22Rv1 (cell line): Measurements from ENCODE around the gene E2F2.

ENCODE experiments used
- H3K27ac ChIP-seq: fragments of 450-650 bp; 2 replicates; pipeline ENCODE4 v1.5.1; 2017
- CTCF ChIP-seq: fragments of 450-650 bp; IDR thresholded peaks from 2 replicates; pipeline ENCODE4 v1.5.1; 2017; ENCODE audit warnings: mild to moderate bottlenecking
- ZFX ChIP-seq: fragments of 450-650 bp; IDR thresholded peaks from 2 replicates; pipeline ENCODE4 v1.6.1; 2017; ENCODE audit warnings: antibody characterized with exemption, borderline replicate concordance

The E2F2 gene

GRCh38 chr1:23475641-23476040, 55.4 kb downstream of the E2F2 start:
- peak overlapping the region; percentile 46 for H3K27ac ChIP-seq
- TF ChIP-seq CTCF: no peak
- no peak for TF ChIP-seq ZFX

GRCh38 chr1:23475134-23475628, 55.9 kb downstream of the E2F2 start:
- H3K27ac ChIP-seq: peak overlapping the region; percentile 46

GRCh38 chr1:23473037-23473800, 57.8 kb downstream of the E2F2 start:
- H3K27ac ChIP-seq: no peak overlapping the region

More at GRCh38 chr1:23475134-23475628, 55.9 kb downstream of the E2F2 start:
- no peak for TF ChIP-seq ZFX
- no peak for TF ChIP-seq CTCF

GRCh38 chr1:23472351-23473036, 58.5 kb downstream of the E2F2 start:
- TF ChIP-seq ZFX (no peak), CTCF (no peak)
- no peak overlapping the region for H3K27ac ChIP-seq

More at GRCh38 chr1:23473037-23473800, 57.8 kb downstream of the E2F2 start:
- TF ChIP-seq CTCF (no peak), ZFX (no peak)

DNA sequence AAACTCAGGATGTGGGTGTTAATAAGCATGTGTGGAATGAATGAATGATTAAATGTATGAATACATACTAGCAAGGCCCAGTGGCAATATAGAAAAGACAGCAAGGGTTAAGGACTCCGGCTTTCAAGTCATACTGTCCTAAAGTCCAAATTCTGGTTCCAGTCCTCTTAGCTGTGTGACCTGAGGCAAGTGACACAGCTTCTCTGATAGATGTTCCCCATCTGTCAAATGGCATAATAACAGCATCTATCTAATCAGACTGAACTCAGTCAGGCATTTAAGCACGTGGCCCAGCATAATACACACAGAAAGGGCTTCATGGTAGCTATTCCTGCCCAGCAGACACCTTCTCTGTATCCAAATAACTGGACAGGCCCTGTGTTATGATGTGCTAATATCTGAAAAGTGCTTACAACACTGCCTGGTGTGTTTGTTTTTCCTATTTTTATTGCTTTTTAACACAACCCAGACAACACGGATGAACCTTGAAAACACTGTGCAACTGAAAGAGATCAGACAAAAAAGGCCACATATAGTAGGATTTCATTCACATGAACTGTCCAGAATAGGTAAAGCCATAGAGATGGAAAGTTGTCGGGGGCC, 59.5 kb downstream of the E2F2 start:
- H3K27ac ChIP-seq: no peak overlapping the region
- TF ChIP-seq CTCF: no peak
- TF ChIP-seq ZFX: no peak

DNA sequence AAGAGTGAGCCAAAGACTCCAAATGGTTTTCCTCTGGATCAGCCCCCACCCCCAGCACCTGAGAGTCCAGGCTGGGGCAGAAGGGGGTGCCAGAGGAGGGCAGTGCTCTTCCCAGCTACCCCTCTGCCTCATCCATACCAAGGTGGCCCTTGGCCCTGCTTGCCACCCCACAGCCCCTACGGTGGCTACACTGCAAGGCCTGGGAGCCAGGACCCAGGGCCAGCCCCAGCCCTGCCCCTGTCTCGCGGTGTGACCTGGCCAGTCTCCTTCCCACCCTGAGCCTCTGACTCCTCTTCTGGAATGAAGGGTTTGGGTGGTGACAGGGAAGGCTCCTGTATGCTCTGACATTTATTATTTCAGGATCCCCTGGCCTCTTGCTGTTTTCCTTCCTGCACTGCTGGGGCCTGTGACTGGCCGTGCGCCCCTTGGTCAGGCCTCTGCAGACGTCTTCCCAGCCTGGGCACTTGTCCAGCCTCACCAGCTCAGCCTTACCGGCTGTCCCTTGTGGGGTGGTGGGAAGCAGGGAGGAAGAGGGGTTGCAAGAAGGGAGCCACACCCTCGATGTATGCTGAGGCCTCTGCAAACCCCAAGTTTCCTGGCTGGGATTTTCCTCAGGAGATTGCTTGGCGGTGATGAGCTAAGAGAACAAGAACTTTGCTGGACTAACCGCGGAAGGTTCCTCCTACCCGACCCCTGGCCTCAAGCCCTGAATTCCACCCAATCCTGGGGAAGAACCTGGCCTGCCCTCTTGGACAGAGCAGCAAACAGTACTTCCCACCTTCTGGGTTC, 60.6 kb downstream of the E2F2 start:
- TF ChIP-seq CTCF (no peak), ZFX (no peak)
- no peak overlapping the region for H3K27ac ChIP-seq
